Brain microvascular endothelial cell (primary cell): ENCODE measurements around the gene CLEC4G.
"Not testable (repeated sequence)": the region's sequence is repeated elsewhere in the genome, so short reads cannot be mapped to it uniquely, and the experiment has no call there.

ENCODE experiments used
- DNase-seq: peaks from one replicate; pipeline ENCODE4 v3.0.0-alpha.2; 2020
- H3K27ac ChIP-seq: fragments of 250-450 bp; sonication (Bioruptor Pico); 2 replicates; pipeline ENCODE4 v1.5.1; 2020; ENCODE audit warnings: mild to moderate bottlenecking, moderate library complexity
- H3K27me3 ChIP-seq: fragments of 250-450 bp; sonication (Bioruptor Pico); replicated peaks from 2 replicates; pipeline ENCODE4 v1.5.1; 2020; ENCODE audit warnings: mild to moderate bottlenecking
- H3K36me3 ChIP-seq: fragments of 250-450 bp; sonication (Bioruptor Pico); replicated peaks from 2 replicates; pipeline ENCODE4 v1.5.1; 2020; ENCODE audit warnings: mild to moderate bottlenecking
- H3K4me3 ChIP-seq: 2 replicates; pipeline ENCODE4 v1.5.1; 2011; ENCODE audit warnings: low read depth, mild to moderate bottlenecking, control low read depth, low read length, moderate library complexity
- CTCF ChIP-seq: IDR thresholded peaks from 2 replicates; pipeline ENCODE4 v1.5.1; 2011; ENCODE audit warnings: low read depth, mild to moderate bottlenecking, moderate library complexity, low read length, control low read depth, inconsistent platforms; ENCODE audit errors: missing control alignments
- in situ Hi-C: cut with HindIII; loops from 2 replicates; pipeline ENCODE4 v1.10.0; 2017; ENCODE audit warnings: low sequenced_read_pairs, low pct_ligation_motif_present

Gene CLEC4G

GRCh38 chr19:7773841-7774240 lies 41.9 kb upstream of the CLEC4G start:
- in situ Hi-C loops, result no loop called here
- no peak overlapping the region for H3K27ac ChIP-seq
- DNase-seq, result no peak
- TF ChIP-seq CTCF, result no peak
- no peaks in the 10 kb centered on the region for H3K36me3 ChIP-seq
- no peak overlapping the region for H3K4me3 ChIP-seq
- H3K27me3 ChIP-seq, result no peaks in the 10 kb centered on the region

- H3K27ac ChIP-seq, result no peak overlapping the region
- H3K4me3 ChIP-seq, result no peak overlapping the region
- in situ Hi-C loops, result no loop called here
- DNase-seq, result no peak
- H3K27me3 ChIP-seq, result no peaks in the 10 kb centered on the region
- TF ChIP-seq CTCF, result no peak
- H3K36me3 ChIP-seq, result no peaks in the 10 kb centered on the region
Measured at GRCh38 chr19:7772752-7773291, 40.9 kb upstream of the CLEC4G start.

- H3K27ac ChIP-seq, result no peak overlapping the region
- in situ Hi-C loops, result no loop called here
- no peak for DNase-seq
- no peak overlapping the region for H3K4me3 ChIP-seq
- H3K27me3 ChIP-seq, result no peaks in the 10 kb centered on the region
- TF ChIP-seq CTCF, result no peak
- no peaks in the 10 kb centered on the region for H3K36me3 ChIP-seq
Measured at GRCh38 chr19:7771072-7771471, 39.2 kb upstream of the CLEC4G start.

GRCh38 chr19:7769171-7769570 lies 37.3 kb upstream of the CLEC4G start:
- H3K36me3 ChIP-seq, result no peaks in the 10 kb centered on the region
- in situ Hi-C loops, result no loop called here
- no peaks in the 10 kb centered on the region for H3K27me3 ChIP-seq
- H3K27ac ChIP-seq, result no peak overlapping the region
- no peak for TF ChIP-seq CTCF
- no peak overlapping the region for H3K4me3 ChIP-seq
- DNase-seq, result no peak

- TF ChIP-seq CTCF, result no peak
- Histone ChIP-seq H3K4me3 (no peak overlapping the region), H3K27me3 (no peaks in the 10 kb centered on the region), H3K27ac (no peak overlapping the region), H3K36me3 (no peaks in the 10 kb centered on the region)
- DNase-seq, result no peak
- in situ Hi-C loops, result no loop called here
Measured at GRCh38 chr19:7767487-7767886, 35.6 kb upstream of the CLEC4G start.

GRCh38 chr19:7766535-7766934 lies 34.6 kb upstream of the CLEC4G start:
- TF ChIP-seq CTCF, result no peak
- H3K4me3 ChIP-seq, result no peak overlapping the region
- H3K27me3 ChIP-seq, result no peaks in the 10 kb centered on the region
- H3K27ac ChIP-seq, result no peak overlapping the region
- no peaks in the 10 kb centered on the region for H3K36me3 ChIP-seq
- in situ Hi-C loops, result no loop called here
- no peak for DNase-seq

- DNase-seq, in situ Hi-C loops, H3K27me3 ChIP-seq, H3K36me3 ChIP-seq, H3K4me3 ChIP-seq, H3K27ac ChIP-seq: not testable (repeated sequence)
Measured at GRCh38 chr19:7765043-7765442, 33.1 kb upstream of the CLEC4G start.

GRCh38 chr19:7764157-7764556 lies 32.2 kb upstream of the CLEC4G start:
- H3K4me3 ChIP-seq, H3K36me3 ChIP-seq, in situ Hi-C loops, DNase-seq, H3K27ac ChIP-seq, H3K27me3 ChIP-seq: not testable (repeated sequence)
